ENCODE data around the gene SPOUT1. TPM values are rescaled to one million over a fixed set of nuclear protein-coding genes. Genes with fewer than 3 reads are reported as not detected.
"Not testable (repeated sequence)": the region's sequence is repeated elsewhere in the genome, so short reads cannot be mapped to it uniquely, and the experiment has no call there.

The SPOUT1 gene
- total RNA-seq, 2 experiments from 2014 or later = 109 to 111 TPM

DNA sequence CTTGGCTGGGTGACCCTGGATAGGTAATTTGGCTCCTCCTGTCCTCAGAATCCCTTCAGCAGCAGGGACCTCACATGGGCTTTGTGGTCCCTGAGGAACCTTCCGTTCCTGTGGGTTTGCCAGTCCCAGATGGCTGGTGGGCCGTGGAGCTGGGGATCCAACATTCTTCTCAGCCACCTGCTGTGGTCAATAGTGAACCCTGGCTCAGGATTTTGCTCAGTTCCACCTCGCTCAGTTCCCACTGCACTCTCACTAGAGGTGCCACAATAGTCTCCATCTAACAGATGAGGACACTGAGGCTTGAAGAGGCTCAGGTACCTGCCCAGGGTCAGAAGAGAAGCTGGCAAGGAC lies 17.1 kb upstream of the SPOUT1 start:
- no peaks in the 10 kb centered on the region for H3K27me3 Mint-ChIP-seq
- no peak overlapping the region for H3K27ac Mint-ChIP-seq
- H3K4me1 Mint-ChIP-seq = no peaks in the 10 kb centered on the region
- H3K9me3 Mint-ChIP-seq = peaks cover 15% of the 10 kb centered on the region
- no peak for DNase-seq
- no peak overlapping the region for H3K4me3 Mint-ChIP-seq
- peaks cover 30% of the 10 kb centered on the region for H3K36me3 Mint-ChIP-seq

DNA sequence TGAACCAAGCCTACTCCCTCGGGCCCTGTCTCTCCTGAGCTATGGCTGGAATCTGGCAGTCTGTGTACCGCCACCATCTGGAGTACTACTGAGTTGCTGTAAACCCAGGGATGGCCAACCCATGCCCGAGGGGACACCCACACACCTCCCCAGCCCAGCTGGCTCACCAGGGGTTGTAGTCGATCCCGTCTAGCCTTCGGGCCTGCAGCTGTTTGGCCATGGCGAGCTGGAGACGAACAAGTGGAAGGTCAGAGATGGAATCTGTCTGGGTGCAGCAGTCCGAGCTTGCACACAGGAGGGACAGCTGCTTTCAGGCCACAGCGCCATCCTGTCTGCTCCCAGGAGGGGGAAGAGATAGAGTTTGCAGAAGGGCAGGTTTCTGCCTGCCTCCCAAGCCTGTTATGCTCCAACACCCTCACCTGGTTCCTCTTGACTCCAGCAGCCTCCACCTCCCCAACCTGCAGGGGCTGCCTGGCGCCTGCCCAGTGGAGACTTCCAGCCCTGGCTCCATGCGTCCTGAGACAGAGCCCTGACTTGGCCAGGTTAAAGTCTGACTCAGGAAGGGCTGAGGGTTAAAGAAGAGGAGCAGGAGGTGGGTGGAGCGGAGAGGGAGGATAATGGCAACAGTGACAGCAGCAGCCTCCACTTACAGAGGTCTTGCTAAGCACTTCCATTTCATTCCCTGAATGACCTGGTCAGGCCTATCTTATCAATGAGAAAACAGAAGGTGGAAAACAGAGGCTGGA lies 15.8 kb upstream of the SPOUT1 start:
- Mint-ChIP-seq H3K27me3 (no peaks in the 10 kb centered on the region), H3K9me3 (peaks cover 3% of the 10 kb centered on the region), H3K36me3 (peaks cover 17% of the 10 kb centered on the region), H3K4me1 (no peaks in the 10 kb centered on the region), H3K27ac (no peak overlapping the region), H3K4me3 (no peak overlapping the region)
- no peak for DNase-seq

DNA sequence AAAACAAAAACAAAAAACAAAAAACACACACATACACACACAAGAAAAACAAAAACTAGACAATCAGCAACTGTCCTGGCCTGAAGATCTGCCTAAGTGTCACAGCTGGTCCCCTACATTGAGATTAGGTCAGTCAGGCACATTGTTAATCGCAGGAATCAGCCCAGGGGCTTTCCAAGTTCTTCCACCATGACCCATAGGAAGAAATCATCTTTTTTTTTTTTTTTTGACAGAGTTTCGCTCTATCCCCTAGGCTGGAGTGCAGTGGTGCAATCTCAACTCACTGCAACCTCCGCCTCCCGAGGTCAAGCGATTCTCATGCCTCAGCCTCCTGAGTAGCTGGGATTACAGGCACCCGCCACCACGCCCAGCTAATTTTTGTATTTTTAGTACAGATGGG lies 13.6 kb upstream of the SPOUT1 start:
- H3K4me3 Mint-ChIP-seq, H3K9me3 Mint-ChIP-seq, DNase-seq, H3K27ac Mint-ChIP-seq, H3K27me3 Mint-ChIP-seq, H3K4me1 Mint-ChIP-seq: not testable (repeated sequence)
- H3K36me3 Mint-ChIP-seq = peaks cover 11% of the 10 kb centered on the region

DNA sequence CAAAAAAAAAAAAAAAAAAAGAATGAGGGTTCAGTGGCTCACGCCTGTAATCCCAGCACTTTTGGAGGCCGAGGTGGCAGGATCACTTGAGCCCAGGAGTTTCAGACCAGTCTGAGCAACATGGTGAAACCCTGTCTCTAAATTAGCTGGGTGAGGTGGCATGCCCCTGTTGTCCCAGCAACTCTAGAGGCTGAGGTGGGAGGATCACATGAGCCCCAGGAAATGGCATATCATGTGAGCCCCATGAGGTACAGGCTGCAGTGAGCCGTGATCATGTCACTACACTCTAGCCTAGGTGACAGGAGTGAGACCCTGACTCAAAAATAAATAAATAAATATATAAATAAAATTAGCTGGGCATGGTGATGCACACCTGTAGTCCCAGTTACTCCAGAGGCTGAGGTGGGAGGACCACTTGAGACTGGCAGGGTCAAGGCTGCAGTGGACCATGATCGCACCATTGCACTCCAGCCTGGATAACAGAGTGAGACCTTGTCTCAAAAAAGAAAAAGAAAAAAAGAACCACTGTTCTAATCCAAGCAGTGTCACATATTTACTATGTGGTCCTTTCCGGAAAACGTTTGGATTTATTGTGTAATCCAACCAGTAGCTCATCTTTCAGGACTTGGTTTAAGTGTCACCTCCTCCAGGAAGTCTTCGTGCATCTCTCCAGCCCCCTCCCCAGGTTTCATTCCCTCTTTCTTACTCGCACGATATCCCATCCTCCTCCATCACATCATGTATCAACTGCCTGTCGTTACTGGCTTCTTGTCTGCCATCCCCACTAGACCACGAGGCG lies 12.3 kb upstream of the SPOUT1 start:
- DNase-seq = no peak
- Mint-ChIP-seq H3K9me3 (no peaks in the 10 kb centered on the region), H3K4me3 (no peak overlapping the region), H3K27ac (no peak overlapping the region), H3K36me3 (peaks cover 2% of the 10 kb centered on the region), H3K27me3 (no peaks in the 10 kb centered on the region), H3K4me1 (no peaks in the 10 kb centered on the region)

DNA sequence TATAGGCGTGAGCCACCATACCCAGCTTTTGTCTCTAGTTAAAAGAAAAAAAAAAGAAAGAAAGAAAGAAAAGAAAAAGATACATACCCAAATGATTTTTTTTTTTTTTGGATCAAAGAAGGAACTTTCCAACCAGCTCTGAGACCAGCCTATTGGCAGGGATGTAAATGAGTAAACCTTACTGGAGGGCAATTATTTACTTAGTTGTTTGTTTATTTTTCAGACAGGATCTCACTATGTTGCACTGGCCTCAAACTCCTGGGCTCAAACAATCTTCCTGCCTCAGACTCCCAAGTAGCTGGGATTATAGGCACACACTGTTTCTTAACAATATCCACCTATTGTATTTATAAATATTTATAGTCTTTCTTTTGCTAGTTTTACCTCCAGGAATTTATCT lies 10.9 kb upstream of the SPOUT1 start:
- Mint-ChIP-seq H3K27ac (no peak overlapping the region), H3K36me3 (peaks cover 2% of the 10 kb centered on the region), H3K9me3 (no peaks in the 10 kb centered on the region), H3K4me1 (no peaks in the 10 kb centered on the region), H3K27me3 (no peaks in the 10 kb centered on the region), H3K4me3 (no peak overlapping the region)
- DNase-seq = no peak

DNA sequence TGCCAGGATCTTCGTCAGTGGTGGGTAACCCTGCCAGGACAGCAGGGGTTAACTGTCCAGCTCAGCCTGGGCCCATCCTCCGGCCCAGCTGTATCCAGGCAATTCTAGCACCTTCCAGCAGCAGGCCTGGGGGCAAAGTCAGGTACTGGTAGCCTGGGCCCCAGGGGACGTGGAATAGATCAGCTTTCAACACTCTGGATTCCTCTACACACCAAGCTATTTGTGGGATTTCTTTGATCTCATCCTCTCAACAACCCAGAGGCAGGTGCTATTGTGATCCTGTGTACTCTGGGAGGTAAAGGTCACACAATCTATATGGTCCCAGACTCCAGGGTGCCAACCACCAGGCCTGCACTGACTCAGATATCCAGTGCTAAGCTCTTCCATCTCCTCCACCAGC lies 8.7 kb upstream of the SPOUT1 start:
- no peak overlapping the region for H3K4me3 Mint-ChIP-seq

DNA sequence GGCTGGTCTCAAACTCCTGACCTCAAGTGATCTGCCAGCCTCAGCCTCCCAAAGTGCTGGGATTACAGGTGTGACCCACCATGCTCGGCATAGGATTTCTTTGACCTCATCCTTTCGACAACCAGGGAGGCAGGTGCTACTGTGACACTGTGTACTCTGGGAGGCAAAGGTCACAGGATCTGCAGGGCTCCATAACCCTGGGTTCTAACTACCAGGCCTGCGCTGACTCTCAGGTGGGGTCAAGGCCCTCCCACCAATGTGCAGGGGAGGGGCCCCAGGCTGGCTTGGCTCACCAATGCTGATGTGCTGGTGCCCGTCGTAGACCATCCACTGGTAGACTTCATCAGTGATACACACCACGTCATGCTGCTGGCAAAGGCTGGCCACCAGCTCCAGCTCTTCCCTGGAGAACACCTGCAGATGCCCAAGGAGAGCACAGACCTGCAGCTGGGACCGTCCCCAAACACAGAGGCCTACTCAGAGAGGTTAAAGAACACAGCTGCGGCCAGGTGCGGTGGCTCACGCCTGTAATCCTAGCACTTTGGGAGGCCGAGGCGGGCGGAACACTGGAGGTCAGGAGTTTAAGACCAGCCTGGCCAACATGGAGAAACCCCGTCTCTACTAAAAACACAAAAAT lies 7.0 kb upstream of the SPOUT1 start:
- Mint-ChIP-seq H3K36me3 (peaks cover 3% of the 10 kb centered on the region), H3K9me3 (no peaks in the 10 kb centered on the region), H3K4me3 (no peak overlapping the region), H3K4me1 (no peaks in the 10 kb centered on the region), H3K27me3 (no peaks in the 10 kb centered on the region), H3K27ac (no peak overlapping the region)
- DNase-seq = no peak

More for the DNA sequence above, 8.7 kb upstream of the SPOUT1 start:
- Mint-ChIP-seq H3K27ac (no peak overlapping the region), H3K9me3 (no peaks in the 10 kb centered on the region), H3K4me1 (no peaks in the 10 kb centered on the region), H3K27me3 (no peaks in the 10 kb centered on the region), H3K36me3 (peaks cover 5% of the 10 kb centered on the region)
- DNase-seq = no peak

DNA sequence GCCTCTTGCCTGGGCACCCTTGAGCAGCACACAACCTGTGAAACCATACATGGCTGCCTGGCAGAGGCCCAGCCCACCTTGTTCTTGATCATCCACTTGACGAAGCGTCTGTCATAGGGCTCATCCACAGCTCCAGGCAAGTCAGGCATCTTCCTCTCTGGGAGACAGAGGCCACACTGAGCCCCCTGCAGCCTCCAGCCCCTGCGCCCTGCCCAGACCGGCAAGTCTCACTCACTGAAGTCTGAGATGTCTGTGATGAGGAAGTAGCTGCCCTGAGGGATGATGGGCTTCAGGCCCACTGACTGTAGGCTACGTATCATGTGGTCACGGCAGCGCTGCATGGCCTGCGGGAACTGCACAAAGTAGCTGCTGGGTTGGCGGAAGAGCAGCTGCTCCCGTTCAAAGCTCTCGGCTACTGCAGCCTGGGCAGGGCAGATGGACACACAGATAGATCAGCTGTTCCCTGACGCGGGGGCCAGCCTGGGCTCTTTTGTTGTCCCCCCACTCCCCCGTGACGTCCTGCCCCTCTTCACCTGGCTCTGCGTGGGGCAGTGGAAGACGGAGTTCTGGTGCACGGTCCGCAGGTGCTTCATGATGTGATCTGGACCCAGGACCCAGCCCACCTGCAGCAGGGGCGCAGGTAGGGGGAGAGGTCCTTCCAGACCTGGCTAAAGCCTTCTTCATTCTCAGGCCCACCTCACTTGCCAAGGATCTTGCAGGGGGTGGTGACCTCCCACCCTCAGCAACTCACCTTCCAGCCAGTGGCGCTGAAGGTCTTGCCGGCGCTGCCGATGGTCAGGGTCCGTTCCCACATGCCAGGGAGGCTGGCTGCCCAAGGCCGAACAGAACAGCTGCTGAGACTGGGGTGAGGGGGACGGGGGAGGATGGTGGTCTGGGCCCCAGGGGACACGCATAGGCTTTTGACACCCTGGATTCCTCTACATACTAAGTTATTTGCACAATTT lies 5.9 kb upstream of the SPOUT1 start:
- Mint-ChIP-seq H3K27me3 (no peaks in the 10 kb centered on the region), H3K4me1 (no peaks in the 10 kb centered on the region), H3K36me3 (peaks cover 3% of the 10 kb centered on the region), H3K9me3 (no peaks in the 10 kb centered on the region), H3K27ac (no peak overlapping the region), H3K4me3 (no peak overlapping the region)
- no peak for DNase-seq

DNA sequence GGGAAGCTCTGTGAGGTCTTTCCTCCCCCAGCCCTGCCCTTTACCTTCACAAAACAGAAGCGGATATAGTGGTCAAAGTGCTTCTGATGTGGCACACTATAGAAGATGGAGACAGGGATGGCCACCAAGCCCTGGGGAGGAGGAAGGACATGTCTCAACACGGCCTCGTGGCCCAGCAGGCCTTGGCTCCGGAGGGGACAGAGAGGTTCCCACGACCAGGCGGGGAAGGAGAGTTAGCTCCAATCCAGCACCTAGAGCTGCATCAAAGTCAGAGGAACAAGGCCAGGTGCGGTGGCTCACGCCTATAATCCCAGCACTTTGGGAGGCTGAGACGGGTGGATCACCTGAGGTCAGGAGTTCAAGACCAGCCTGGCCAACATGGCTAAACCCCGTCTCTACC lies 4.1 kb upstream of the SPOUT1 start:
- Mint-ChIP-seq H3K36me3 (peaks cover 8% of the 10 kb centered on the region), H3K4me3 (no peak overlapping the region)
- DNase-seq = no peak

DNA sequence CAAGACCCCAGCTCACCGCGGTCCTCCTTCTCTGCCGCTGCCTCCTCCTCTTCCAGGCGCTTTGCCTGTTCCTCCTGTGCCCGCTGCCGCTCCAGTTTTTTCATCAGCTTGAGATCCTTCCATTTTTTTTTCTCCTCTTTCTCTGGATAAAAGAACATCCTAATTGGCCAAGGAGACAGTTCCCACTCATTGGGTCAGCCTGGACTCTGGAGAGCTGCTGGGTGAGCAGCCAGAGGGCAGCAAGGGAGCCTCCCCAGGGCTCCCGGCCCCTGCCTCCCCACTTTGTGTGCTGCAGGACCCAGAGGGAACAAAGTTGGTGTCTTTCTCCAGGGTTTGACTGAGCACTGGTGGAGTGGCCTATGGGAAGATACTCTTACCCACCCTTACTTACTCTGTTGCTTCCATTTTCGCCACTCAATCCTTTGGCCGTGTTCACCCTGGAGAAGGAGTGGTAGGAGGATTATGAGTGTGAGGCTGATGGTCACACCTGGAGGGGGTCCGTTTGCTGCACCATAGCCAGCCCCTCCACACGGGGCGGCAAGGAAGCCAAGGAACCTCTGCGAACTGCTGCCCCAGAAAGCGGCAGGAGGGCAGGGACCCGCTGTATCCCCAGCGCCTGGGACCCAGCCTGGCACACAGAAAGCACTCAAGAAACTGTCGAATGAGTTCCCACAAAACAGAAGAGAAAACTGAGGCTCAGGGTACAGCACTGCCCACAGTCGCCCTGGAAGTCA lies 708 bp downstream of the SPOUT1 start:
- peak overlapping the region; percentile 95 for H3K4me3 Mint-ChIP-seq
- peak overlapping the region; percentile 93 for H3K27ac Mint-ChIP-seq
- H3K9me3 Mint-ChIP-seq = no peaks in the 10 kb centered on the region
- H3K27me3 Mint-ChIP-seq = no peaks in the 10 kb centered on the region
- no peak for DNase-seq
- H3K4me1 Mint-ChIP-seq = peaks cover 18% of the 10 kb centered on the region
- H3K36me3 Mint-ChIP-seq = peaks cover 18% of the 10 kb centered on the region

More for the DNA sequence above, 4.1 kb upstream of the SPOUT1 start:
- Mint-ChIP-seq H3K9me3 (no peaks in the 10 kb centered on the region), H3K27me3 (no peaks in the 10 kb centered on the region), H3K4me1 (peaks cover 6% of the 10 kb centered on the region), H3K27ac (no peak overlapping the region)

DNA sequence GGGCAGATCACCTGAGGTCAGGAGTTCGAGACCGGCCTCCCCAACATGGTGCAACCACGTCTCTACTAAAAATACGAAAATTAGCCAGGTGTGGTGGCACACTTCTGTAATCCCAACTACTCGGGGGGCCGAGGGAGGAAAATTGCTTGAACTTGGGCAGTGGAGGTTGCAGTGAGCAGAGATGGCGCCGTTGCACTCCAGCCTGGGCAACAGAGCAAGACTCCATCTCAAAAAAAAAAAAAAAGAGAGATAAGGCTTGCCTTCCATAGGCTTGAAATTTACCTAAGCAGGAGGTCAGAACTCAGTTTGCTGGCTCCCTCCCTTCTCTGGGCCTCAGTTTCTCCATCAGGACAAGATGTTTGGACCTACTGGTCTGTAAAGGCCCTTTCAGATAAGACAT lies 1.3 kb downstream of the SPOUT1 start:
- peaks cover 18% of the 10 kb centered on the region for H3K36me3 Mint-ChIP-seq
- peaks cover 18% of the 10 kb centered on the region for H3K4me1 Mint-ChIP-seq
- no peak for DNase-seq
- no peaks in the 10 kb centered on the region for H3K9me3 Mint-ChIP-seq
- H3K4me3 Mint-ChIP-seq = peak overlapping the region; percentile 95
- H3K27ac Mint-ChIP-seq = peak overlapping the region; percentile 93
- H3K27me3 Mint-ChIP-seq = no peaks in the 10 kb centered on the region

DNA sequence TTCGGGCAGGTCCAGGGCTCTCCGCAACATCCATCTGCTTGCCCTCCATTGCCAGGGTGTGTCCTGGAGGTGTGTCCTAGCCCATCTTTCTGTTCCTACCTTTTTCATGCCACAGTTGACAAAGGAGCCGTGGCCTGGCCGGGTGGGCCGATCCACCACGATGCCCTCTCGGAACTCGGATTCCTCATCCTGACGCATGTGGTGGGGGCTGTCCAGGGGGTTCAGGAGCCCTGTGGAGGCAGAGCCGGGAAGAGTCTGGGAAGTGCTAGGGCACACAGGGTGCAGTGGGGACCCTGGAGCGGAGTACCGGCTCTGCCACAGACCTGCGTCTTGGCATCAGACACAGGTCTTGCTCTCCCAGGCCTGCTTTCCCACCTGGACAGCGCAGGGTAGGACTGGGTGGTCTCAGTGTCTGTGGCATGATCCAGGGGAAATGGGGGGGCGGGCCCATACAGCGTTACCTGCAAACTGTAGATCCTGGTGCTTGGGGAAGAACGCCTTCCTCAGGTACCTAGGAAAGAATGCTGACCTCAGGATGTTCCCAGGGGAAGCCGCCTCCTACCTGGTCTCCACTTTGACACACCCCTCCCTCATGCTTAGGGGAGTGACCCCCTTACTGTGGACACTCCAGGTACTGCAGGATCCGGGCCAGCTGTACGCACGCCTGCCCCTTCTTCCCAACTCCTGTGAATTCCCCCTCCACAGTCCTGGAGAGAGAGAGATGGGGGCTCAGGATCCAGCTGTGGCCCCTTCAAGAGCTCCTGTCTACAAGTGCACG lies 3.5 kb downstream of the SPOUT1 start:
- no peak overlapping the region for H3K27ac Mint-ChIP-seq
- no peaks in the 10 kb centered on the region for H3K9me3 Mint-ChIP-seq
- peaks cover 2% of the 10 kb centered on the region for H3K27me3 Mint-ChIP-seq
- H3K4me1 Mint-ChIP-seq = peaks cover 24% of the 10 kb centered on the region
- no peak overlapping the region for H3K4me3 Mint-ChIP-seq
- H3K36me3 Mint-ChIP-seq = peaks cover 24% of the 10 kb centered on the region
- DNase-seq = no peak

DNA sequence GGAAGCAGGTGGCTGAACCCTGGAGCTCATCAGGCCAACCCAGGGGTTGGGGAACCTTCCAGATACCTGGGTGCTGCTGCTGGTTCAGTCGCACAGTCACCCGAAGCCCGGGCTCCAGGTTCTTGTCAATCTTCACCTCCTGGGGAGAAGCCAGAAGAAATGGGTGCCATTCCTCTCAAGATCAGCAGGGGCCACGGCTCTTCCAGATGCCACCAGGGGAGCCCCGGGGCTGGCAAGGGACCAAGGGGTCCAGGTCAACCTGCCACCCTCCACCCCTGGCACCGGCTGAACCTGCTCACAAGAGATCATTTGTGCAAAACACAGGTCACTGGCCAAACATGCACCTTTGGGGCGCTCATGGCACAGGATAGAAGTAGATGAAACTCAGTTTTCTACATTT lies 4.7 kb downstream of the SPOUT1 start:
- Mint-ChIP-seq H3K36me3 (peaks cover 27% of the 10 kb centered on the region), H3K4me1 (peaks cover 31% of the 10 kb centered on the region), H3K27me3 (peaks cover 3% of the 10 kb centered on the region), H3K9me3 (no peaks in the 10 kb centered on the region), H3K4me3 (no peak overlapping the region), H3K27ac (no peak overlapping the region)
- DNase-seq = no peak
